ENCODE data around the gene KIFC3. TPM values are rescaled to one million over a fixed set of nuclear protein-coding genes. Genes with fewer than 3 reads are reported as not detected.

The KIFC3 gene
- total and polyA plus RNA-seq, 2 of the 13 experiments (the other 11 are each of a cell fraction or from before 2014, with no cell fraction given) = 42.1 to 45.3 TPM

- Histone ChIP-seq H3K79me2 (ENCODE audit: insufficient read depth, low read length) (no peaks in the 10 kb centered on the region), H2AFZ (ENCODE audit: low read length) (no peak overlapping the region), H3K27ac (ENCODE audit: extremely low read length, insufficient read depth, low read length) (peak overlapping the region; percentile 63), H3K36me3 (replicated peaks in 1 of 2; ENCODE audit: control insufficient read depth in 1 of 2, insufficient read depth in 2 of 2, low read length in 2 of 2) (no peaks in the 10 kb centered on the region), H3K4me2 (ENCODE audit: low read depth, low read length) (peak overlapping the region; percentile 58), H3K4me1 (ENCODE audit: insufficient read depth, low read length) (peaks cover 80% of the 10 kb centered on the region), H3K9me3 (ENCODE audit: low read length) (no peaks in the 10 kb centered on the region), H3K27me3 (ENCODE audit: control insufficient read depth in 1 of 2, insufficient read depth in 2 of 2, low read length in 2 of 2) (no peaks in the 10 kb centered on the region), H3K4me3 (replicated peaks in 1 of 3; ENCODE audit: insufficient read depth in 1 of 3, low read depth in 2 of 3, low read length in 3 of 3) (peak overlapping the region in 1 of 3 experiments; percentile 41; a peak in 2 of 6 replicates), H4K20me1 (ENCODE audit: insufficient read depth, low read length) (no peaks in the 10 kb centered on the region), H3K9ac (ENCODE audit: insufficient read depth, low read depth, low read length) (peak overlapping the region; percentile 45)
- intact Hi-C loops (cut with micrococcal nuclease; ENCODE audit: unreplicated experiment) = loop anchor here (1.0 to 2.0 kb wide), 2 partner anchors 17 to 85 kb away; no protein-coding TSS in a partner anchor
- in situ Hi-C loops (cut with HindIII; ENCODE audit: extremely low pct_ligation_motif_present, low pct_unique_long_range_greater_than_20kb) = no loop called here
- CTCF ChIA-PET (ENCODE audit: low intra/inter-chr PET ratio, low total read pairs) = no interaction called here
- BruUV-seq (replicated peaks) = TSS peak; percentile 75
- DNase-seq (ENCODE audit: low spot score) (no peak), ATAC-seq (peak; percentile 3; the same call in 2 of the 3 replicates), FAIRE-seq (no peak)
- POLR2A ChIA-PET = interaction anchor here (1.0 to 4.0 kb wide), 23 partner anchors 9 to 320 kb away, joined by 3 to 37 read pairs (median 7); partner anchors contain the start of genes CFAP20 and KATNB1
- 86% methylated on average over 15 of the region's 15 CpGs for WGBS (ENCODE audit: low lambda C conversion rate)
- no peak for TF ChIP-seq KDM6A (CRISPR knock-in tag; IDR thresholded peaks at IDR 0.05; ENCODE audit: low read depth)
- no peak for TF ChIP-seq ZFYVE20 (CRISPR knock-in tag; IDR thresholded peaks at IDR 0.05; ENCODE audit: borderline replicate concordance, low read depth)
- no peak for TF ChIP-seq GATAD1 (CRISPR knock-in tag; IDR thresholded peaks at IDR 0.05)
- peak; percentile 68 for TF ChIP-seq U2AF1 (optimal IDR thresholded peaks at IDR 0.05; ENCODE audit: low read depth, low read length)
- TF ChIP-seq, protein P1, sequence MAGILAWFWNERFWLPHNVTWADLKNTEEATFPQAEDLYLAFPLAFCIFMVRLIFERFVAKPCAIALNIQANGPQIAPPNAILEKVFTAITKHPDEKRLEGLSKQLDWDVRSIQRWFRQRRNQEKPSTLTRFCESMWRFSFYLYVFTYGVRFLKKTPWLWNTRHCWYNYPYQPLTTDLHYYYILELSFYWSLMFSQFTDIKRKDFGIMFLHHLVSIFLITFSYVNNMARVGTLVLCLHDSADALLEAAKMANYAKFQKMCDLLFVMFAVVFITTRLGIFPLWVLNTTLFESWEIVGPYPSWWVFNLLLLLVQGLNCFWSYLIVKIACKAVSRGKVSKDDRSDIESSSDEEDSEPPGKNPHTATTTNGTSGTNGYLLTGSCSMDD (CRISPR knock-in tag; IDR thresholded peaks at IDR 0.05) = no peak
- TF ChIP-seq ZNF432 (CRISPR knock-in tag; IDR thresholded peaks at IDR 0.05; ENCODE audit: borderline replicate concordance) = no peak
- TF ChIP-seq E2F2 (CRISPR knock-in tag; IDR thresholded peaks at IDR 0.05; ENCODE audit: borderline replicate concordance) = no peak
- peak; percentile 19 for TF ChIP-seq ZNF263 (CRISPR knock-in tag; IDR thresholded peaks at IDR 0.05)
- no peak for TF ChIP-seq E2F5 (CRISPR knock-in tag; conservative IDR thresholded peaks at IDR 0.05)
- no peak for TF ChIP-seq ZNF282 (IDR thresholded peaks at IDR 0.05; ENCODE audit: partially characterized antibody)
- TF ChIP-seq SP140L (CRISPR knock-in tag; IDR thresholded peaks at IDR 0.05; ENCODE audit: borderline replicate concordance) = no peak
- no peak for TF ChIP-seq MIXL1 (CRISPR knock-in tag; IDR thresholded peaks at IDR 0.05)
- TF ChIP-seq ZFP36 (IDR thresholded peaks at IDR 0.05; ENCODE audit: borderline replicate concordance, low read depth, low read length, partially characterized antibody) = no peak
- TF ChIP-seq, protein P2, sequence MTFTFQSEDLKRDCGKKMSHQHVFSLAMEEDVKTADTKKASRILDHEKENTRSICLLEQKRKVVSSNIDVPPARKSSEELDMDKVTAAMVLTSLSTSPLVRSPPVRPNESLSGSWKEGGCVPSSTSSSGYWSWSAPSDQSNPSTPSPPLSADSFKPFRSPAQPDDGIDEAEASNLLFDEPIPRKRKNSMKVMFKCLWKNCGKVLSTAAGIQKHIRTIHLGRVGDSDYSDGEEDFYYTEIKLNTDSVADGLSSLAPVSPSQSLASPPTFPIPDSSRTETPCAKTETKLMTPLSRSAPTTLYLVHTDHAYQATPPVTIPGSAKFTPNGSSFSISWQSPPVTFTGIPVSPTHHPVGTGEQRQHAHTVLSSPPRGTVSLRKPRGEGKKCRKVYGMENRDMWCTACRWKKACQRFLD (CRISPR knock-in tag; IDR thresholded peaks at IDR 0.05; ENCODE audit: borderline replicate concordance) = no peak
- TF ChIP-seq SAFB2 (CRISPR knock-in tag; IDR thresholded peaks at IDR 0.05; ENCODE audit: borderline replicate concordance, low read depth) = peak; percentile 3; the same call in 1 of the 2 replicates
- peak; percentile 64; the same call in 1 of the 2 replicates for TF ChIP-seq GLI4 (CRISPR knock-in tag; IDR thresholded peaks at IDR 0.05; ENCODE audit: borderline replicate concordance)
- no peak for TF ChIP-seq ARNTL (CRISPR knock-in tag; IDR thresholded peaks at IDR 0.05)
- no peak for TF ChIP-seq ISX (CRISPR knock-in tag; conservative IDR thresholded peaks at IDR 0.05)
- TF ChIP-seq THAP8 (CRISPR knock-in tag; IDR thresholded peaks at IDR 0.05; ENCODE audit: borderline replicate concordance) = no peak
Measured at GRCh38 chr16:57809276-57810196, 7.2 kb upstream of the KIFC3 start.

Data from HepG2 (cell line).